ENCODE results near the gene HERPUD1. TPM values are rescaled to one million over a fixed set of nuclear protein-coding genes. Genes with fewer than 3 reads are reported as not detected.
"Not testable (repeated sequence)": the region's sequence is repeated elsewhere in the genome, so short reads cannot be mapped to it uniquely, and the experiment has no call there.

Gene HERPUD1
- total and polyA plus RNA-seq, 4 donors = 77.2 to 245 (median 132) TPM

DNA sequence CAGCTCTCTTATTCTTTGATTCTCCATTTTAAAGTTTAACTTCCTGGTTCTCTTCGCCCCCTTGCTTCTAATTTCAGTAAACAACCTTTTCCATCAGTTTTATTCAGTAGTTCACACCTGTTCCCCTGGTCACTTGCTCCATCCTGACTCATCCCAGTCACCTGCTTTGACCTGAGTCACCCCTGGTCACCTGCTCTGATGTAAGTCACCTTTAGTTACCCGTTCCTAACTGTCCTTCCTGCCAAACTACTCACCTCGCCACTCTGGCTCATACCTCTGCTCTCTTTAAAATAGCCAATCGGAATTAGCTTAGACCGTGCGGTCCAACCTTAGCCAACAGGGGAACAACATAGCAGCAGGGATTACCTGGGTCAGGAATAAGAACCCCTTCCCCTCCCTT, 52.7 kb downstream of the HERPUD1 start:
- 97% methylated on average over 6 of the region's 6 CpGs for WGBS (ENCODE audit: insufficient coverage)
- Histone ChIP-seq H3K4me1 (ENCODE audit: control insufficient read depth, insufficient read depth, low read length) (peaks cover 11% of the 10 kb centered on the region), H3K36me3 (ENCODE audit: control insufficient read depth, insufficient read depth, low read length) (no peaks in the 10 kb centered on the region), H3K9me3 (ENCODE audit: control insufficient read depth, insufficient read depth, low read length) (no peaks in the 10 kb centered on the region), H3K27ac (ENCODE audit: low read depth, low read length) (no peak overlapping the region), H3K27me3 (ENCODE audit: control insufficient read depth, insufficient read depth, low read length) (peaks cover 4% of the 10 kb centered on the region), H3K4me3 (ENCODE audit: low read depth, low read length) (no peak overlapping the region)
- DNase-seq (ENCODE audit: low read depth in 4 of 6, low spot score in 6 of 6) = no peak

DNA sequence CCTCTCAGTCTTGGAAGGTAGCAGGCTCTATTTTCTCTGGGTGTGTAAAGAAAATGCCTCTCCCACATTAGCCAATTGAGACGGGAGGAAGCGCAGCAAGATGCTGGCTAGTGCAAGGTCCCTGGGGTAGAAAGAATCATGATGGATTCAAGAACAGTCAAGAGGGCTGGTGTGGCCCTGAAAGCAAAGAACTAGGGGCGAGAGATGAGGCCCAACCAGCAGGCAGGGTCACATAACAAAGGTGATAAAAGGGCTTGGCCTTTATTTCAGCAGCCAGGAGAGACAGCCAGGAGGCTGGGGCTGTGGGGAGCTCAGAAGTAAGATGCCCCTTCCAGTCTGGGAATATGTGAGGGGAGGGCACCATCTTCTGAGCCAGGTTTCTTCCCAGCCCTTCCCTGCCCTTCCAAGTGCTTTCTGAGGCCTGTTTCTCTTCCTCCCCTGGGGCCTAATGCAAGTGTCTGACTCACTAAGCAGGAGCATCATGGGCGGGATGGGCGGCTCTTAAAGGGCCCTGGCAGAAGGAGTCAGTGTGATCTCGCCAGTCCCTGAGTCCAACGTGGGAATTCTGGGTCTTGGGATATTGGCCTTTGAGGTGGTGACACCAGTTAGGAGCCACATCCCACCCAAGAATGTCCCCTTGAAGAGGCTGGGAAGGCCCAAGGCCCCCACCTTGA, 53.5 kb downstream of the HERPUD1 start:
- Histone ChIP-seq H3K9me3 (ENCODE audit: control insufficient read depth, insufficient read depth, low read length) (no peaks in the 10 kb centered on the region), H3K36me3 (ENCODE audit: control insufficient read depth, insufficient read depth, low read length) (no peaks in the 10 kb centered on the region), H3K4me1 (ENCODE audit: control insufficient read depth, insufficient read depth, low read length) (peaks cover 17% of the 10 kb centered on the region), H3K4me3 (ENCODE audit: low read depth, low read length) (no peak overlapping the region), H3K27me3 (ENCODE audit: control insufficient read depth, insufficient read depth, low read length) (peaks cover 4% of the 10 kb centered on the region), H3K27ac (ENCODE audit: low read depth, low read length) (no peak overlapping the region)
- DNase-seq (ENCODE audit: low read depth in 4 of 6, low spot score in 6 of 6) = no peak
- WGBS (ENCODE audit: insufficient coverage) = 77% methylated on average over 6 of the region's 7 CpGs

DNA sequence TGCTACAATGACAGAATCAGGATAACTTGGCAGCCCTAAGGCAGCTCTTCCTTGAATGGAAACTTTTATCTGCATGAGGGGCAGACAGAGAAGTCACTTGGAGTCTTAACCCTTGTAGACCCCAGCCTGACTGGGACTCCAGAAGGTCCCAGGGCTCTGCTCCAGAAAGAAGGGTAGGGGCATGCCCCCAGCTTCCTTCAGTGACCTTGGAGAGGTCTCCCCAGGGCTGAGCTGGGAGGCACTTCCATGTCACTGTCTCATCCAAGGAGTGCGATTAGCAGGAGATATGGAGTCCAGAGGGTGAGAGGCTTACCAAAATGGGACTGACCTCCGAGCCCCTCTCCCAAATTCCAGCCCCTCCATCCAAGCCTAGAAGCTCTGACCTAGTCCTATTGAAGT, 54.0 kb downstream of the HERPUD1 start:
- no peak for DNase-seq (ENCODE audit: low read depth in 4 of 6, low spot score in 6 of 6)
- Histone ChIP-seq H3K36me3 (ENCODE audit: control insufficient read depth, insufficient read depth, low read length) (no peaks in the 10 kb centered on the region), H3K27ac (ENCODE audit: low read depth, low read length) (no peak overlapping the region), H3K9me3 (ENCODE audit: control insufficient read depth, insufficient read depth, low read length) (no peaks in the 10 kb centered on the region), H3K4me1 (ENCODE audit: control insufficient read depth, insufficient read depth, low read length) (peaks cover 21% of the 10 kb centered on the region), H3K4me3 (ENCODE audit: low read depth, low read length) (no peak overlapping the region), H3K27me3 (ENCODE audit: control insufficient read depth, insufficient read depth, low read length) (peaks cover 9% of the 10 kb centered on the region)
- 100% methylated on average over 1 of the region's 2 CpGs for WGBS (ENCODE audit: insufficient coverage)

DNA sequence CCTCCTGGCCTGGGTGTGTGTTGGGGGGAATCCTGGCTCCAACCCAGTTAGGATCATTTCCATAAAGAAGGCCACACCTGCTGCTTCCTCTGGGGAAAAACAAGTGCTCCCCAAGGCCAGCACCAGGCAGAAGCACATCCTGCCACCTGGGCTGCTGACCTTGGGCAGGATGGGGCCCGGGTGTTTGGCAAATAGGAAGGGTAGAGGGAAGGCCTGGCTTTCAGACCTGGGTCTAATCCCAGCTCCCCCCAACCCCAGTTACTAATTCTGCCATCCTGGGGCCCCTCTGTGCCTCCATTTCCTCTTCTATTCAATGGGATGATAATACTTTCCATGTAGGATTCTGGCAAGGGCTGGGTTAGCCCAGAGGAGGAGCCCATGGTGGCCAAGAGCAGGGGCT, 54.4 kb downstream of the HERPUD1 start:
- Histone ChIP-seq H3K27me3 (ENCODE audit: control insufficient read depth, insufficient read depth, low read length) (peaks cover 10% of the 10 kb centered on the region), H3K4me3 (ENCODE audit: low read depth, low read length) (no peak overlapping the region), H3K9me3 (ENCODE audit: control insufficient read depth, insufficient read depth, low read length) (no peaks in the 10 kb centered on the region), H3K36me3 (ENCODE audit: control insufficient read depth, insufficient read depth, low read length) (no peaks in the 10 kb centered on the region), H3K4me1 (ENCODE audit: control insufficient read depth, insufficient read depth, low read length) (peaks cover 21% of the 10 kb centered on the region), H3K27ac (ENCODE audit: low read depth, low read length) (no peak overlapping the region)
- DNase-seq (ENCODE audit: low read depth in 4 of 6, low spot score in 6 of 6) = no peak
- WGBS (ENCODE audit: insufficient coverage) = no CpG with 5 or more reads among the region's 1 CpG

DNA sequence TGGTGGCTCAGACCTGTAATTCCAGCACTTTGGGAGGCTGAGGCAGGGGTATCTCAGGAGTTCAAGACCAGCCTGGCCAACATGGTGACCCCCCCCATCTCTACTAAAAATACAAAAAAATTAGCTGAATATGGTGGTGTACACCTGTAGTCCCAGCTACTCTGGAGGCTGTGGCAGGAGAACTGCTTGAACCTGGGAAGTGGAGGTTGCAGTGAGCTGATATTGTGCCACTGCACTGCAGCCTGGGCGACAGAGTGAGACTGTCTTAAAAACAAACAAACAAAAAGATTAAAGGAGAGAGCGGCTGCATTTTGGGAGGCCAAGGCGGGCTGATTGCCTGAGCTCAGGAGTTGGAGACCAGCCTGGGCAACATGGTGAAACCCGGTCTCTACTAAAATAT, 55.0 kb downstream of the HERPUD1 start:
- not testable (repeated sequence) for H3K9me3 ChIP-seq (ENCODE audit: control insufficient read depth, insufficient read depth, low read length); DNase-seq (ENCODE audit: low read depth in 4 of 6, low spot score in 6 of 6); H3K36me3 ChIP-seq (ENCODE audit: control insufficient read depth, insufficient read depth, low read length); H3K27ac ChIP-seq (ENCODE audit: low read depth, low read length); H3K4me3 ChIP-seq (ENCODE audit: low read depth, low read length)
- peaks cover 10% of the 10 kb centered on the region for H3K27me3 ChIP-seq (ENCODE audit: control insufficient read depth, insufficient read depth, low read length)
- WGBS (ENCODE audit: insufficient coverage) = 70% methylated on average over 2 of the region's 4 CpGs
- peaks cover 21% of the 10 kb centered on the region for H3K4me1 ChIP-seq (ENCODE audit: control insufficient read depth, insufficient read depth, low read length)

DNA sequence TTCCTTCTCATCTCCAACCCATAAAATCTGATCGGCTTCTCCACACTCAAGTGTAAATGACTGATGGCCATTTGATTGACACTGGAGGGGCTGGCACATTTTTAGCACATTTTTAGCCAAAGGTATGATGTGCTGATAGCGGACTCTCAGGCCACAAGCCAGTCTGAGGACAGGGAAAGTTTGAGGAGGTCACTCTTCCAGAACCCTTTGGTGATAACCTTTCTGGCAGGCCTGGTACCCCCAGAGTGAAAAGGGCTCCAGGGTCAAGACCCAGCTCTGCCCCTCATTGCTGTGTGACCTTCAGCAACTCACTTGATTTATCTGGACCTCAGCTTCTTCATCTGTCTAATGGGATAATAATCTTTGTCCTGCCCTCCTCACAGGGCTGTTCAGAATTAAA, 55.8 kb downstream of the HERPUD1 start:
- Histone ChIP-seq H3K36me3 (ENCODE audit: control insufficient read depth, insufficient read depth, low read length) (no peaks in the 10 kb centered on the region), H3K4me1 (ENCODE audit: control insufficient read depth, insufficient read depth, low read length) (peaks cover 21% of the 10 kb centered on the region), H3K27me3 (ENCODE audit: control insufficient read depth, insufficient read depth, low read length) (peaks cover 10% of the 10 kb centered on the region), H3K9me3 (ENCODE audit: control insufficient read depth, insufficient read depth, low read length) (no peaks in the 10 kb centered on the region), H3K4me3 (ENCODE audit: low read depth, low read length) (no peak overlapping the region), H3K27ac (ENCODE audit: low read depth, low read length) (no peak overlapping the region)
- DNase-seq (ENCODE audit: low read depth in 4 of 6, low spot score in 6 of 6) = no peak
- WGBS (ENCODE audit: insufficient coverage) = 100% methylated on average over 2 of the region's 2 CpGs

DNA sequence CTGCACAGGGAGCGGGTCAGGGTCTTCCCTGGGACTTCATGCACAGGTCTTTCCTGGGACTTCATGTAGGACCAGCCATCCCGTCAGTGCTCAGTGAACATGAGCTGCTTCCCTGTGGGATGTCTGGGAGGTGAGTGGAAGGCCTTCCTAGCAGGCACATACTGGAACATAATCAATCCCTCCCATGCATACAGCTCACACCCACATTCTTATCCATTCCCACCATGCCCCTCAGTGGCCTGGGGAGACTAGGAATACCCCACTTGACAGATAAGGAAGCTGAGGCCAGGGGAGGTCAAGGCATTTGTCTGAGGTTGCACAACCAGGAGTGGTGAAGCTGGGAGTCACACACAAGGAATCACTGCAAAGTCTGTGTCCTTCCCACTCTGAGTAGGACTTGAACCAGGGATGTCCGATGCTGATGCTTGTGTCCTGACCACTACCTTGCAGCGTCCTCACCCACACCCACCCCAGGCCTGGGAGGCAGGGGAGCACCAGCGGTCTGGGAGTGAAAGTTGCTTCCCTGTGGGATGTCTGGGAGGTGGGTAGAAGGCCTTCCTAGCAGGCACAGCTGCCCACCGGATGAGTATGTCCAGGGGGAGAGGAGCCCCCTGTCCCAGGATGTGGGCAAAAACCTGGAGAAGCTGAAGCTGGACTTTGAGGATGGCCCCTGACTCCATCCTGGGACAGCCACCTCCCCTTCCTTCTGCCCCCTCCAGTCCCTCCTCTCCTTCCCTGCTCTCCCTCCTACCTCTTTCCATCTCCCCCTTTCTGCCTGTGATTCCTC, 56.4 kb downstream of the HERPUD1 start:
- Histone ChIP-seq H3K27ac (ENCODE audit: low read depth, low read length) (no peak overlapping the region), H3K4me3 (ENCODE audit: low read depth, low read length) (no peak overlapping the region), H3K4me1 (ENCODE audit: control insufficient read depth, insufficient read depth, low read length) (peaks cover 21% of the 10 kb centered on the region), H3K27me3 (ENCODE audit: control insufficient read depth, insufficient read depth, low read length) (peaks cover 10% of the 10 kb centered on the region), H3K36me3 (ENCODE audit: control insufficient read depth, insufficient read depth, low read length) (no peaks in the 10 kb centered on the region), H3K9me3 (ENCODE audit: control insufficient read depth, insufficient read depth, low read length) (no peaks in the 10 kb centered on the region)
- no peak for DNase-seq (ENCODE audit: low read depth in 4 of 6, low spot score in 6 of 6)
- WGBS (ENCODE audit: insufficient coverage) = 100% methylated on average over 2 of the region's 6 CpGs

DNA sequence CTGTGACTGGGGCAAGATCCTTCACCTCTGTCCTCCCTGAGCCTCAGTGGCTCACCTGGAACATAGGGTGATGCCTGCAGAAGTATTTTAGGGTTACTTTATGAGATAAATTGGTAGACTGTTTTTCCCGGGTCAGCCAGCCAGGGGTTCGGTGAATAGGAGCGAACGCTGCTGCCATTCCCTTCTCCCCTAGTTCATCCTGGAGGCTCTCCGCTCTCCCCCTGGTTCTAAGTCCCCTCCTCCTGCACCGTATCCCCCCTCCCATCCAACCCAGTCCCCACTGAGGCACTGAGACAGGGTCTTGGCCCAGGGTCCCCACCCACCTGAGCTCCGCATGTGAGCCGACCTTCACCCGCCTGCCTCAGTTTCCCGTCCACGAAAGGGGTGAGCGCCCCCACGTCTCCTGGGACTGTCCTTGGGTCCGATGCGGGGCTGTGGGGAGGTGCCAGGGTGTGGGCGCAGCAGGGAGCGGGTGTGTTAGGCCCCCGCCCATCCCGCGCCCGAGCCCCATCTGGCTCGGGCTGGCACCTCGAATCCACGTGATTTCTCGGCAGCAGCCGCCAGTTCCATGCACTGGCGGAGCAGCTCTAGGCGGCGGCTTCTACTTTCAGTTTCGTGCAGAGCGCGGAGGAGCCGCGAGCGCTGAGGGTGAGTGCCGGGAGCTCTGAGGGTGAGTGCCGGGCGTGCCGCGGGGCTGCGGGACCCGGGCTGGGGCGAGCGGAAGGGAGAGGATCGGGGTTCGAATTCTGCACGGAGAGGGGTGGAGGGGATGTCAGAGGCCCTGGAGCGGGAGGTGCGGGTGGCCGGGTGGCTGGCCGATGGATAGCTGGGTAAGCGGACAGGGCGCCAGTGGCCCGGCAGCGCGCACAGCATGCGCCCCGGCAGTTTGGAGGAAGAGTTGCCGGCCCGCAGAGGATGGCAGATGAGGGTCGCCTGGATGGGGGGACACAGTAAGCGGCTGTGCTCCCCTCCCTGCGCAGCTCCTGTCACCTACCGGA, 57.3 kb downstream of the HERPUD1 start, which contains the start of gene NLRC5:
Gene NLRC5 (plus strand): TSS at position 610 of the 998 bp plus-strand sequence. CDS start 31,156 bp downstream, outside the sequence.
- H3K36me3 ChIP-seq (ENCODE audit: control insufficient read depth, insufficient read depth, low read length) = no peaks in the 10 kb centered on the region
- peaks cover 21% of the 10 kb centered on the region for H3K4me1 ChIP-seq (ENCODE audit: control insufficient read depth, insufficient read depth, low read length)
- H3K9me3 ChIP-seq (ENCODE audit: control insufficient read depth, insufficient read depth, low read length) = no peaks in the 10 kb centered on the region
- WGBS (ENCODE audit: insufficient coverage) = 4% methylated on average over 60 of the region's 64 CpGs
- H3K4me3 ChIP-seq (ENCODE audit: low read depth, low read length) = peak within 1 kb of the TSS; percentile 71
- H3K27me3 ChIP-seq (ENCODE audit: control insufficient read depth, insufficient read depth, low read length) = peaks cover 10% of the 10 kb centered on the region
- DNase-seq (ENCODE audit: low read depth in 4 of 6, low spot score in 6 of 6) = peak; percentile 17 to 93 (median 56)
- H3K27ac ChIP-seq (ENCODE audit: low read depth, low read length) = peak within 1 kb of the TSS; percentile 40

DNA sequence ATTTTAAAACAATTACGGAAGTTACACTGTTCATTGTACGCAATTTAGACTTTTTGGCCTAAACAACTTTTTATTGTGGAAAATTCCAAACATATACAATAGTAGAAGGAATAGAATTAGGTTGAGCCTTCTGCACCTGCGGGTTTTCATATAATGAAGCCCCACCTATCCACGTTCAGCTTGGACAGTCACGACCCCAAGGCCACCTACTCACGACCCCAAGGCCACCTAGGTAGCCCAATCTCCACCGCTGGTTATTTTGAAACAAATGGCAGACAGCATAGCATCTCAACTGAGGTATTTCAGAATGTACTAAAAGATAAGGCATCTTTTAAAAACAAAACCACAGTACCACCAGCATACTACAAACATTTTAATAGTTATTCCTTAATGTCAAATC, 58.0 kb downstream of the HERPUD1 start:
- 60% methylated on average over 1 of the region's 7 CpGs for WGBS (ENCODE audit: insufficient coverage)
- H3K36me3 ChIP-seq (ENCODE audit: control insufficient read depth, insufficient read depth, low read length) = no peaks in the 10 kb centered on the region
- peaks cover 21% of the 10 kb centered on the region for H3K4me1 ChIP-seq (ENCODE audit: control insufficient read depth, insufficient read depth, low read length)
- no peak overlapping the region for H3K27ac ChIP-seq (ENCODE audit: low read depth, low read length)
- DNase-seq (ENCODE audit: low read depth in 4 of 6, low spot score in 6 of 6) = no peak
- H3K4me3 ChIP-seq (ENCODE audit: low read depth, low read length) = peak overlapping the region; percentile 71
- no peaks in the 10 kb centered on the region for H3K9me3 ChIP-seq (ENCODE audit: control insufficient read depth, insufficient read depth, low read length)
- H3K27me3 ChIP-seq (ENCODE audit: control insufficient read depth, insufficient read depth, low read length) = peaks cover 12% of the 10 kb centered on the region
